Prostate gland (tissue), 2 donors: Measurements from ENCODE around the gene SIGLEC1.

ENCODE experiments used
- CTCF ChIP-seq, 4 experiments: fragments of 200-600 bp in 2 of 4; fragments of 450-650 bp in 2 of 4; sonication (generic) in 2 of 4; IDR thresholded peaks; 1 replicate in 3 of 4; 2 replicates in 1 of 4; pipeline ENCODE4 v1.5.1; 2016 to 2019; ENCODE audit warnings: antibody characterized with exemption in 4 of 4, mild to moderate bottlenecking in 2 of 4, moderate library complexity in 2 of 4
- POLR2A ChIP-seq: fragments of 450-650 bp; IDR thresholded peaks from one replicate; pipeline ENCODE4 v1.6.1; 2016; ENCODE audit warnings: antibody characterized with exemption, mild to moderate bottlenecking

DNA sequence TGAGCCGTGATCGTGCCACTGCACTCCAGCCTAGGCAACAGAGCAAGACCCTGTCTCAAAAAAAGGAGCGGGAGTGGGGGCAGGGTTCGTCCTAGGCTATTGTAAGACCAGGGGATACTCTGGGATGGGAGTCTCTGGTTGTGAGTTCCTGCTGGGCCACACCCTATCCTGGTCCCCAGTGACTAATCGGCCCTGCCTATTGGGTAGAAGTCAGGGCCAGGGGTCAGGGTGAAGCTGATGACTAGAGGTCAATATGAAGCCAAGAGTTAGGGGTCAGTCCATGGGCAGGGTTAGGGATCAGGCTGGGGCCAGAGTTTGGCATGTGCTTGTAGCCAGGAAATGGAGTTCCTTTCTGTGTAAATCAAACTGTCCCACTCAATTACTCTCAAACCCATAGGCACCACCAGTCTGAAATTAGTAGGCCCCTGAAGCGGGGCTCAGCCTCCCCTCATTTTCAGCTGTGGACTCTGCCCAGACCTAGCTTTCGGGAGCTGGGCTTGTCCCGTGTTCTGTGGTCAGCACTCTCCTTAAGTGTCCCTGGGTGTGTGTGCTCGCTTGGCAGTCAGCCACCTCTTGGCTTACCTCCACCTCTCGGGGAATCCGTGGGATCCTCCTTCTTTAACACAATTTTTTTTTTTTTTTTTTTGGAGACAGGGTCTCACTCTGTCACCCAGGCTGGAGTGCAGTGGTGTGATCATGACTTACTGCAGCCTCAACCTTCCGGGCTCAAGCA is 21.9 kb upstream of the SIGLEC1 start:
- no peak for TF ChIP-seq CTCF (IDR thresholded peaks at IDR 0.05)
- TF ChIP-seq POLR2A, result no peak
